NB4 (cell line): ENCODE data around the gene HOXA13.
A peak's percentile ranks its signal among the peaks of the same experiment; 100 is the strongest.

Experiments
- DNase-seq: peaks from one replicate; pipeline ENCODE4 v3.0.0; 2010; ENCODE audit warnings: low read depth
- H3K4me3 ChIP-seq: one replicate; pipeline ENCODE4 v1.5.1; 2011; ENCODE audit warnings: mild to moderate bottlenecking, low read depth, low read length, moderate library complexity
- CTCF ChIP-seq: IDR thresholded peaks from one replicate; pipeline ENCODE4 v1.5.1; 2012; ENCODE audit warnings: low read depth, low read length
- MAX ChIP-seq: IDR thresholded peaks from 2 replicates; pipeline ENCODE4 v1.6.1; 2011; ENCODE audit warnings: low read depth, low read length
- MYC ChIP-seq: IDR thresholded peaks from 2 replicates; pipeline ENCODE4 v1.6.1; 2011; ENCODE audit warnings: low read depth, low read length
- POLR2A ChIP-seq: IDR thresholded peaks from 2 replicates; pipeline ENCODE4 v1.6.1; 2011; ENCODE audit warnings: mild to moderate bottlenecking; ENCODE audit not compliant: insufficient read length; ENCODE audit errors: extremely low read depth

Gene HOXA13

GRCh38 chr7:27241189-27242056 lies 41.5 kb upstream of the HOXA13 start:
- DNase-seq = no peak
- H3K4me3 ChIP-seq = no peak overlapping the region
- TF ChIP-seq MYC (no peak), CTCF (no peak), MAX (no peak), POLR2A (no peak)

- no peak for DNase-seq
- TF ChIP-seq POLR2A (no peak), MAX (no peak), CTCF (no peak), MYC (no peak)
- no peak overlapping the region for H3K4me3 ChIP-seq
Measured at GRCh38 chr7:27240015-27240731, 40.3 kb upstream of the HOXA13 start.

GRCh38 chr7:27239387-27240014 lies 39.6 kb upstream of the HOXA13 start:
- H3K4me3 ChIP-seq = no peak overlapping the region
- no peak for DNase-seq

GRCh38 chr7:27238979-27239386 lies 39.1 kb upstream of the HOXA13 start:
- DNase-seq = no peak
- no peak for TF ChIP-seq CTCF
- TF ChIP-seq MAX = no peak
- no peak for TF ChIP-seq POLR2A
- no peak for TF ChIP-seq MYC
- H3K4me3 ChIP-seq = no peak overlapping the region

More at GRCh38 chr7:27239387-27240014, 39.6 kb upstream of the HOXA13 start:
- TF ChIP-seq POLR2A = no peak
- no peak for TF ChIP-seq MAX
- TF ChIP-seq CTCF = no peak
- TF ChIP-seq MYC = no peak

- peak; percentile 80 for DNase-seq
- H3K4me3 ChIP-seq = no peak overlapping the region
- TF ChIP-seq MAX (peak; percentile 53; the same call in 1 of the 2 replicates), CTCF (no peak), MYC (0 out of 2 replicates have a peak, but pooled peaks have one; percentile 29), POLR2A (no peak)
Measured at GRCh38 chr7:27237735-27238334, 37.9 kb upstream of the HOXA13 start.
